Breast epithelium (tissue), 4 donors: Measurements from ENCODE around the gene CXCL1. TPM values are rescaled to one million over a fixed set of nuclear protein-coding genes. Genes with fewer than 3 reads are reported as not detected.

Experiments
- DNase-seq, 2 donors: peaks; one replicate each; pipeline ENCODE4 v3.0.0-alpha.2; 2019; ENCODE audit warnings: low spot score in 2 of 2
- H3K27ac ChIP-seq, 2 donors: fragments of 200-600 bp; sonication (generic) in 1 of 2; one replicate each; pipeline ENCODE4 v1.5.1; 2016 to 2019; ENCODE audit warnings: mild to moderate bottlenecking in 1 of 2
- H3K27me3 ChIP-seq, 2 donors: fragments of 200-600 bp; sonication (generic) in 1 of 2; one replicate each; pipeline versions ENCODE4 v1.5.1 to v1.6.0; 2017 to 2019; ENCODE audit warnings: control low read depth in 1 of 2, mild to moderate bottlenecking in 1 of 2
- H3K36me3 ChIP-seq: fragments of 200-600 bp; one replicate; pipeline ENCODE4 v1.5.1; 2019
- H3K4me1 ChIP-seq, 2 donors: fragments of 200-600 bp; sonication (generic); one replicate each; pipeline ENCODE4 v1.5.1; 2016 to 2019; ENCODE audit warnings: control low read depth in 1 of 2
- H3K4me3 ChIP-seq, 3 donors: fragments of 200-600 bp; sonication (generic); 1 replicate in 2 of 3; 2 replicates in 1 of 3; pipeline ENCODE4 v1.5.1; 2016 to 2019; ENCODE audit warnings: mild to moderate bottlenecking in 3 of 3, moderate library complexity in 2 of 3
- H3K9me3 ChIP-seq, 2 donors: fragments of 200-600 bp; sonication (generic) in 1 of 2; one replicate each; pipeline ENCODE4 v1.5.1; 2016 to 2019; ENCODE audit warnings: control low read depth in 1 of 2
- POLR2A ChIP-seq: fragments of 450-650 bp; IDR thresholded peaks from one replicate; pipeline ENCODE4 v1.6.1; 2016; ENCODE audit warnings: antibody characterized with exemption, mild to moderate bottlenecking, moderate library complexity
- POLR2AphosphoS5 ChIP-seq, 3 donors: sonication (generic); formaldehyde crosslinking; IDR thresholded peaks; one replicate each; pipeline ENCODE4 v1.6.1; 2017; ENCODE audit warnings: antibody characterized with exemption in 3 of 3
- intact Hi-C: fragments of 100-400 bp; cut with DNase I; formaldehyde crosslinking; loops from one replicate; pipeline ENCODE4 v1.15.1; 2023; ENCODE audit warnings: low total_unique reads
- total RNA-seq, 3 donors: library from RNA; depleted of rRNA; stranded (reverse); fragments of >200 nt; gene quantifications; one replicate each; pipeline ENCODE4 v1.1.0, GENCODE V29; 2016
- TF ChIP-seq, protein P1 (sequence below), 3 donors: fragments of 450-650 bp; IDR thresholded peaks; one replicate each; pipeline ENCODE4 v1.5.1; 2016 to 2017; ENCODE audit warnings: antibody characterized with exemption in 3 of 3, mild to moderate bottlenecking in 3 of 3, moderate library complexity in 3 of 3

CXCL1 gene
- 10 to 100 TPM in 2 of 3 donors, under 1 TPM in 1; 0.80 to 31.3 (median 17.7) TPM for total RNA-seq

DNA sequence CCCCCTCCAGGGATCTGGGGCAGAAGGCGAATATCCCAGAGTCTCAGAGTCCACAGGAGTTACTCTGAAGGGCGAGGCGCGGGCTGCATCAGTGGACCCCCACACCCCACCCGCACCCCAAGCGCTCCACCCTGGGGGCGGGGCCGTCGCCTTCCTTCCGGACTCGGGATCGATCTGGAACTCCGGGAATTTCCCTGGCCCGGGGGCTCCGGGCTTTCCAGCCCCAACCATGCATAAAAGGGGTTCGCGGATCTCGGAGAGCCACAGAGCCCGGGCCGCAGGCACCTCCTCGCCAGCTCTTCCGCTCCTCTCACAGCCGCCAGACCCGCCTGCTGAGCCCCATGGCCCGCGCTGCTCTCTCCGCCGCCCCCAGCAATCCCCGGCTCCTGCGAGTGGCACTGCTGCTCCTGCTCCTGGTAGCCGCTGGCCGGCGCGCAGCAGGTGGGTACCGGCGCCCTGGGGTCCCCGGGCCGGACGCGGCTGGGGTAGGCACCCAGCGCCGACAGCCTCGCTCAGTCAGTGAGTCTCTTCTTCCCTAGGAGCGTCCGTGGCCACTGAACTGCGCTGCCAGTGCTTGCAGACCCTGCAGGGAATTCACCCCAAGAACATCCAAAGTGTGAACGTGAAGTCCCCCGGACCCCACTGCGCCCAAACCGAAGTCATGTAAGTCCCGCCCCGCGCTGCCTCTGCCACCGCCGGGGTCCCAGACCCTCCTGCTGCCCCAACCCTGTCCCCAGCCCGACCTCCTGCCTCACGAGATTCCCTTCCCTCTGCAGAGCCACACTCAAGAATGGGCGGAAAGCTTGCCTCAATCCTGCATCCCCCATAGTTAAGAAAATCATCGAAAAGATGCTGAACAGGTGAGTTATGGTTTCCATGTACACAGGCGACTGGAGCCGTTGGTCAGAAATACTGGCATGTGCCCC lies at the start of gene CXCL1:
TSS of gene CXCL1 (plus strand) at position 264 of the 926 bp plus-strand sequence. CDS start at position 342, 78 bp downstream.
- DNase-seq, result no peak
- Histone ChIP-seq H3K27ac (peak within 1 kb of the TSS; percentile 22 to 79), H3K4me3 (peak within 1 kb of the TSS; percentile 49 to 80 (median 73)), H3K36me3 (no peaks in the 10 kb centered on the region), H3K27me3 (no peaks in the 10 kb centered on the region), H3K9me3 (no peaks in the 10 kb centered on the region), H3K4me1 (no peaks in the 10 kb centered on the region)
- intact Hi-C loops, result no loop called here
- TF ChIP-seq POLR2AphosphoS5 (IDR thresholded peaks at IDR 0.05) (no peak), POLR2A (no peak)
- TF ChIP-seq, protein P1, sequence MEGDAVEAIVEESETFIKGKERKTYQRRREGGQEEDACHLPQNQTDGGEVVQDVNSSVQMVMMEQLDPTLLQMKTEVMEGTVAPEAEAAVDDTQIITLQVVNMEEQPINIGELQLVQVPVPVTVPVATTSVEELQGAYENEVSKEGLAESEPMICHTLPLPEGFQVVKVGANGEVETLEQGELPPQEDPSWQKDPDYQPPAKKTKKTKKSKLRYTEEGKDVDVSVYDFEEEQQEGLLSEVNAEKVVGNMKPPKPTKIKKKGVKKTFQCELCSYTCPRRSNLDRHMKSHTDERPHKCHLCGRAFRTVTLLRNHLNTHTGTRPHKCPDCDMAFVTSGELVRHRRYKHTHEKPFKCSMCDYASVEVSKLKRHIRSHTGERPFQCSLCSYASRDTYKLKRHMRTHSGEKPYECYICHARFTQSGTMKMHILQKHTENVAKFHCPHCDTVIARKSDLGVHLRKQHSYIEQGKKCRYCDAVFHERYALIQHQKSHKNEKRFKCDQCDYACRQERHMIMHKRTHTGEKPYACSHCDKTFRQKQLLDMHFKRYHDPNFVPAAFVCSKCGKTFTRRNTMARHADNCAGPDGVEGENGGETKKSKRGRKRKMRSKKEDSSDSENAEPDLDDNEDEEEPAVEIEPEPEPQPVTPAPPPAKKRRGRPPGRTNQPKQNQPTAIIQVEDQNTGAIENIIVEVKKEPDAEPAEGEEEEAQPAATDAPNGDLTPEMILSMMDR (IDR thresholded peaks at IDR 0.05), result no peak

DNA sequence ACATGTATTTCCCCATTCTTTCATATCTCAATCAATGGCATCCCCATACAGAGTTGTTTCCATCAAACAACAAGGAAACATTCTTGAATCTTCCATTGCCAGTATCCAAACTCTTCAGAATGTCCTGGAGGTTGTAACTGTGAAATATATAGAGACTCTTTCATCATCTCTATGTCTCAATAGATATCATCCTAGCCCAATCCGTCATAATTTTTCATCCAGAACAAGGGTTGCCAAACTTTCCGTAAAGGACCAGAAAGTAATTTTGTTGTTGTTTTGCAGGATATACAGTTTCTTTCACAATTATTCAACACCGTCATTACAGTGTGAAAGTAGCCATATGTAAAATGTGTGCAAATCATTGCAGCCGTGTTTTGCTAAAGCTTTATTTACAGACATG lies 47.9 kb upstream of the CXCL1 start:
- Histone ChIP-seq H3K36me3 (no peaks in the 10 kb centered on the region), H3K9me3 (no peaks in the 10 kb centered on the region), H3K27me3 (no peaks in the 10 kb centered on the region), H3K27ac (no peak overlapping the region), H3K4me3 (no peak overlapping the region), H3K4me1 (no peaks in the 10 kb centered on the region)
- intact Hi-C loops, result no loop called here
- no peak for DNase-seq
- no peak for TF ChIP-seq POLR2AphosphoS5 (IDR thresholded peaks at IDR 0.05)
- no peak for TF ChIP-seq POLR2A
- TF ChIP-seq, protein P1 (IDR thresholded peaks at IDR 0.05), result no peak

DNA sequence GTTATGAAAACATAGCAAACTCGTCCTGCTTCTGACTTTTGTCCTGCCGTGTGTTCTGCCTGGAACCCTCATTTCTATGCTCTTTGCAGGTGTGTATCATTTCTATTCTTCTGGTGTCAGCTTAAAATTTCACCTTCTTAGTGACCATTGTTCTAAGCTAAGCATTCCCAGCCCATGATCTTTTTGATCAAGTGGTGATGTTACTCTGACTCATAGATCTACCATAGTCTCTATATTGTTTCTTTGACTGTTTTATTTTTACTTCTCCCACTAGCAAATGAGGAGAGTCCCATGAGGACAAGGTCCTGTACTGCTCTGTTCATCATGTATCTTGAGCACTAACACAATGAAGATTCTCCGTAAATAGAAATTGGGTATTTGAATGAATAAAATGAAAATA lies 46.8 kb upstream of the CXCL1 start:
- intact Hi-C loops, result no loop called here

DNA sequence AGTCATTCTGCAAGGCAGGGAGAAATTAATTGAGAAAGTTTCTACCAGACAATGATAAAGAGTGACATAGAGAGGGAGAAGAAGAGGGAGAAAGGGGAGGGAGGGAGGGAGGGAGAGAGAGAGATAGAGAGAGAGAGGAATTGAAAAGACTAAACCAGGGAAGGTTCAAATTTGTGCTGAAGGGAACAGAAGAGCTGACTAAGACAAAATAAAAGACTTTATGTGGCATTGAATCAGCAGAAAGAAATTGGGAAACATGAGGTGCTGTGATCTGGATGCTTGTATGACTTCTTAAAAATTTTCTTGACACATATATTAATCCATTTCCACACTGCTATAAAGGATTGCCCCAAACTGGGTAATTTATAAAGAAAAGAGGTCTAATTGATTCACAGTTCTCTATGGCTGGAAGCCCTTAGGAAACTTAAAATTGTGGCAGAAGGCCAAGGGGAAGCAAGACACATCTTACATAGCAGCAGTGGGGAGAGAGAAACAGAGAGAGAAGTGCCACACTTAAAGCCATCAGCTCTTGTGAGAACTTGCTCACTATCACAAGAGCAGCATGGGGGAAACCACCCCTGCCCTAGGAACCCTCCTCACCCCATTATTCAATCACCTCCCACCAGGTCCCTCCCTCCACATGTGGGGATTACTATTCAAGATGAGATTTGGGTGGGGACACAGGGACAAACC lies 46.2 kb upstream of the CXCL1 start:
- peaks cover 4 to 8% of the 10 kb centered on the region in 2 donors for H3K9me3 ChIP-seq

More for the DNA sequence above, 46.8 kb upstream of the CXCL1 start:
- Histone ChIP-seq H3K9me3 (peaks cover 1 to 3% of the 10 kb centered on the region in 2 donors), H3K27ac (no peak overlapping the region), H3K4me1 (no peaks in the 10 kb centered on the region), H3K27me3 (no peaks in the 10 kb centered on the region), H3K4me3 (no peak overlapping the region), H3K36me3 (no peaks in the 10 kb centered on the region)
- no peak for DNase-seq
- TF ChIP-seq POLR2A, result no peak
- TF ChIP-seq, protein P1 (IDR thresholded peaks at IDR 0.05), result no peak
- TF ChIP-seq POLR2AphosphoS5 (IDR thresholded peaks at IDR 0.05), result no peak

More for the DNA sequence above, 46.2 kb upstream of the CXCL1 start:
- intact Hi-C loops, result no loop called here
- TF ChIP-seq POLR2A (no peak), POLR2AphosphoS5 (IDR thresholded peaks at IDR 0.05) (no peak)
- TF ChIP-seq, protein P1 (IDR thresholded peaks at IDR 0.05), result no peak
- Histone ChIP-seq H3K4me3 (no peak overlapping the region), H3K36me3 (no peaks in the 10 kb centered on the region), H3K27ac (no peak overlapping the region), H3K4me1 (no peaks in the 10 kb centered on the region), H3K27me3 (no peaks in the 10 kb centered on the region)
- no peak for DNase-seq
